Heart left ventricle (tissue), 16 donors: ENCODE measurements around the gene SLC49A3. TPM values are rescaled to one million over a fixed set of nuclear protein-coding genes. Genes with fewer than 3 reads are reported as not detected.

ENCODE experiments used
- ATAC-seq, 4 donors: fragments of 200-7000 bp; cut with Tn5 transposase; one replicate each; pipeline ENCODE4 v1.9.1; 2020 to 2022; ENCODE audit warnings: moderate library complexity in 4 of 4, mild to moderate bottlenecking in 3 of 4, moderate number of reproducible peaks in 1 of 4
- DNase-seq, 5 donors: peaks; one replicate each; pipeline ENCODE4 v3.0.0-alpha.2; 2020
- H3K27ac ChIP-seq, 12 donors: fragments of 200-600 bp; sonication (generic) in 4 of 12; one replicate each; pipeline versions ENCODE4 v1.5.0 to v1.8.0; 2016 to 2022; ENCODE audit warnings: mild to moderate bottlenecking in 2 of 12
- H3K27me3 ChIP-seq, 9 donors: fragments of 200-600 bp; sonication (generic) in 2 of 9; one replicate each; pipeline versions ENCODE4 v1.5.1 to v1.8.0; 2016 to 2022; ENCODE audit warnings: mild to moderate bottlenecking in 3 of 9
- H3K36me3 ChIP-seq, 9 donors: fragments of 200-600 bp; sonication (generic) in 2 of 9; one replicate each; pipeline versions ENCODE4 v1.5.0 to v1.8.0; 2018 to 2022; ENCODE audit warnings: mild to moderate bottlenecking in 2 of 9
- H3K4me1 ChIP-seq, 12 donors: fragments of 200-600 bp; sonication (generic) in 4 of 12; one replicate each; pipeline versions ENCODE4 v1.5.0 to v1.8.0; 2016 to 2022; ENCODE audit warnings: mild to moderate bottlenecking in 3 of 12
- H3K4me3 ChIP-seq, 12 donors: fragments of 200-600 bp; sonication (generic) in 4 of 12; one replicate each; pipeline versions ENCODE4 v1.5.0 to v1.8.0; 2017 to 2022; ENCODE audit warnings: mild to moderate bottlenecking in 9 of 12, moderate library complexity in 4 of 12
- H3K9me3 ChIP-seq, 12 donors: fragments of 200-600 bp; sonication (generic) in 4 of 12; one replicate each; pipeline versions ENCODE4 v1.5.0 to v1.8.0; 2016 to 2022; ENCODE audit warnings: mild to moderate bottlenecking in 1 of 12
- POLR2A ChIP-seq, 2 donors: fragments of 450-650 bp; IDR thresholded peaks; one replicate each; pipeline ENCODE4 v1.6.1; 2017; ENCODE audit warnings: antibody characterized with exemption in 2 of 2, mild to moderate bottlenecking in 2 of 2, moderate library complexity in 2 of 2
- WGBS, 4 donors: extraction: QIAGEN DNeasy Blood & Tissue Kit in 2 of 4; methylation state at CpG; one replicate each; pipeline versions ENCODE4 v1.1.5 to v1.1.7; 2013 to 2018; 5-methylcytosine and 5-hydroxymethylcytosine counted together
- intact Hi-C, 10 donors: fragments of 100-400 bp; cut with DNase I; formaldehyde crosslinking; loops; one replicate each; pipeline versions ENCODE4 v1.11.1 to v1.14.2; 2022
- polyA plus RNA-seq, 2 donors: library from polyadenylated mRNA; stranded (reverse); fragments of 200-250 nt; gene quantifications; one replicate each; pipeline ENCODE4 v1.2.3, GENCODE V29; 2013
- total RNA-seq, 9 donors: library from RNA; depleted of rRNA in 2 of 9; stranded (reverse); fragments of >200 nt in 2 of 9; fragmentation: NEBNext Ultra II Directional in 3 of 9; extraction: Animal tissue kit (Norgen Biotek cat#: 25700) in 3 of 9; gene quantifications; one replicate each; pipeline versions ENCODE4 v1.1.0 to v1.2.4, GENCODE V29; 2016 to 2023
- TF ChIP-seq, protein P1 (sequence below), 12 donors: fragments of 200-600 bp; sonication (generic) in 4 of 12; IDR thresholded peaks; one replicate each; pipeline versions ENCODE4 v1.5.0 to v1.8.0; 2018 to 2022; ENCODE audit warnings: antibody characterized with exemption in 12 of 12, mild to moderate bottlenecking in 5 of 12
- donor health status: ischemic (EF 13 %, LVEDD 7.1; RV severe dilation, severe dysfunction).
- donor health status: healthy with polysubstance abuse.
- donor health status: DM: no; HTN: yes; CAD: no.
- donor health status: DM: no; HTN: no; CAD: no.
- donor health status: ischemic (EF 25% LVEDD 6.9; RV normal size, moderate dysfunction).
- donor health status: ischemic (EF 25% LVEDD 5.7; RV mildly dilated, moderate dysfunction).
- donor health status: healthy.
- donor health status: DM: yes; HTN: yes; CAD: no.
- donor health status: ischemic (EF 35%, LVEDD 5.7; RV mildly dilated, moderate dysfunction).
- donor health status: nonischemic (EF 11% LVEDD 7.7; RV severe dilation, severe dysfunction).
- donor health status: DM: yes; HTN: yes; CAD: no.
- donor health status: PGD.
- donor health status: ischemic (EF 29% LVEDD 5.4; RV normal size, mild dysfunction).
- donor health status: nonischemic (EF 23%, LVEDD 6.1; RV moderate dilation, normal function).

SLC49A3 gene
- total and polyA plus RNA-seq, 11 donors = 5.2 to 20.5 (median 8.9) TPM

DNA sequence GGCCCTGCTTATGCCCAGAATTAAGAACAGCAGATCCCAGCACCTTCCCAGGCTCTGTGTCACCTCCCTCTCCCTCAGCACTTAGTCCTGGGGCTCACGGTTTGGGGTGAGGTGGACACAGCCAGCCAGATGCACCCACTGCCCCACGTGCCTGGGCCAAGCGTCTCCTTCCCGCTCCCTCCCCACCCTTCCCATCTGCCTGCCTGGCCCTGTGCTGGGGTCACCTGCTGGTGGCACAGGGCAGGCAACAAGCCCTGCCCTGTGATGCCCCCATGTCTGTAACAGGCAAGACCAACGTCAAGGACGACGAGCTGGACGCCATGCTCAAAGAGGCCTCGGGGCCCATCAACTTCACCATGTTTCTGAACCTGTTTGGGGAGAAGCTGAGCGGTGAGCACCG lies 9.3 kb downstream of the SLC49A3 start:
- no peaks in the 10 kb centered on the region for H3K27me3 ChIP-seq
- intact Hi-C loops = loop anchor here in 3 of 10 donors (10.0 kb wide), 2 partner anchors 205 to 435 kb away; no protein-coding TSS in a partner anchor
- H3K4me3 ChIP-seq = no peak overlapping the region
- no peaks in the 10 kb centered on the region for H3K36me3 ChIP-seq
- H3K4me1 ChIP-seq = peaks cover 12 to 49% (median 31%) of the 10 kb centered on the region in 12 donors
- no peaks in the 10 kb centered on the region for H3K9me3 ChIP-seq
- peak in 1 of 5 donors; percentile 50 for DNase-seq
- no peak overlapping the region for H3K27ac ChIP-seq
- no peak for TF ChIP-seq POLR2A (IDR thresholded peaks at IDR 0.05)
- TF ChIP-seq, protein P1, sequence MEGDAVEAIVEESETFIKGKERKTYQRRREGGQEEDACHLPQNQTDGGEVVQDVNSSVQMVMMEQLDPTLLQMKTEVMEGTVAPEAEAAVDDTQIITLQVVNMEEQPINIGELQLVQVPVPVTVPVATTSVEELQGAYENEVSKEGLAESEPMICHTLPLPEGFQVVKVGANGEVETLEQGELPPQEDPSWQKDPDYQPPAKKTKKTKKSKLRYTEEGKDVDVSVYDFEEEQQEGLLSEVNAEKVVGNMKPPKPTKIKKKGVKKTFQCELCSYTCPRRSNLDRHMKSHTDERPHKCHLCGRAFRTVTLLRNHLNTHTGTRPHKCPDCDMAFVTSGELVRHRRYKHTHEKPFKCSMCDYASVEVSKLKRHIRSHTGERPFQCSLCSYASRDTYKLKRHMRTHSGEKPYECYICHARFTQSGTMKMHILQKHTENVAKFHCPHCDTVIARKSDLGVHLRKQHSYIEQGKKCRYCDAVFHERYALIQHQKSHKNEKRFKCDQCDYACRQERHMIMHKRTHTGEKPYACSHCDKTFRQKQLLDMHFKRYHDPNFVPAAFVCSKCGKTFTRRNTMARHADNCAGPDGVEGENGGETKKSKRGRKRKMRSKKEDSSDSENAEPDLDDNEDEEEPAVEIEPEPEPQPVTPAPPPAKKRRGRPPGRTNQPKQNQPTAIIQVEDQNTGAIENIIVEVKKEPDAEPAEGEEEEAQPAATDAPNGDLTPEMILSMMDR (IDR thresholded peaks at IDR 0.05) = no peak
- ATAC-seq = no peak
- WGBS, 4 donors = 85 to 87% (median 86%) methylated on average over 7 to 11 of the region's 11 CpGs

DNA sequence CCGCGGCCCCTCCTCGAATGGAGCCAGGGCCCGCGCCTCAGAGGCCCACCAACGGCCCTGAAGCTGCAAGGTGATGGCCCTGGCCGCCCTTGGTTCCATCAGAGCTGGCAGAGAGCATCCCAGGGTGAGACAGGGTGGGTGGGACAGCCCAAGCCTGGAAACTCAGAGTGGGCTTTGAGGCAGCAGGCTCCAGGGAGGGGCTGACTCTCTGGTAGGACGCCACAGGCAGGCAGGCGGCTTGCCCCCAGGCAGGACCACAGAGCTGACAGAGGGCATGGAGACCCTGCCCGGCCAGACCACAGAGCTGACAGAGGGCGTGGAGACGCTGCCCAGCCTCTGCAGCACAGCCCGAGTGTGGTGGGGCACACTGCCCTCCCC lies 9.9 kb downstream of the SLC49A3 start:
- H3K27me3 ChIP-seq = no peaks in the 10 kb centered on the region
- no peak overlapping the region for H3K4me3 ChIP-seq
- no peak for TF ChIP-seq POLR2A (IDR thresholded peaks at IDR 0.05)
- TF ChIP-seq, protein P1 (IDR thresholded peaks at IDR 0.05) = no peak
- ATAC-seq (no peak), DNase-seq (peak in 2 of 5 donors; percentile 24 to 55)
- H3K4me1 ChIP-seq = peaks cover 12 to 46% (median 30%) of the 10 kb centered on the region in 12 donors
- H3K36me3 ChIP-seq = no peaks in the 10 kb centered on the region
- 77 to 91% (median 89%) methylated on average over 5 to 13 of the region's 13 CpGs for WGBS, 4 donors
- no peak overlapping the region for H3K27ac ChIP-seq
- intact Hi-C loops = loop anchor here in 3 of 10 donors (10.0 kb wide), 2 partner anchors 204 to 434 kb away; no protein-coding TSS in a partner anchor
- H3K9me3 ChIP-seq = no peaks in the 10 kb centered on the region

DNA sequence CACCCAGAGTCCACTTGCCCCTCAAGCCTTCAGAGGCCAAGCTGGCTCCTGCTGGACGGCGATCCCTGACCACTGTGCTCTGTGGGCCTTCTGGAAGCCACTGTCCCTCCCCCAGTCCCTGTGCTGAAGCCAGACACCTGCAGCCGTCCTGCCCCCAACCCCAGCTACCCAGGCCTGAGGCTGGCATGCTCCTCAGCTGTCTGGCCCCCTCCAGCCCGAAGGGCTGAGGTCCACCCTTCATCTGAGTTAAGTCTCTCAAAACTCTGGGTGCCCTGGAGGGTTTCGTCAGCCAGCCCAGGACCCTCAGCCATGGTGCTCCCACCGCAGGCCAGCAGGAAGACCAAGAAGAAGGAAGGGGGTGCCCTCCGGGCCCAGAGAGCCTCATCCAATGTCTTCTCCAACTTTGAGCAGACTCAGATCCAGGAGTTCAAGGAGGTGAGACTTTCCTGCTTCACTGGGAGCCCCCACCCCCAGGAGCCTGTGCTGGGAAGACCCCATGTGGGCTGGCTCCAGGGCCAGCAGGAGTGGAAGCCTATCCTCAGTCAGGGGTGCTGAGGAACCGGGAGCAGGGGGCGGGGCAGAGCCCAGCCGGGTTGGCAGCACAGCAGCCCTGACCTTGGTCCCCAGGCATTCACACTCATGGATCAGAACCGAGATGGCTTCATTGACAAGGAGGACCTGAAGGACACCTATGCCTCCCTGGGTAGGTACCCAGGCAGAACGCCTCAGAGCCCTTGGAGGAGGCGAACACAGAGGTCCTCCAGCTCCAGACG lies 10.4 kb downstream of the SLC49A3 start:
- DNase-seq (peak in 1 of 5 donors; percentile 56), ATAC-seq (no peak)
- Histone ChIP-seq H3K27ac (no peak overlapping the region), H3K9me3 (no peaks in the 10 kb centered on the region), H3K27me3 (no peaks in the 10 kb centered on the region), H3K36me3 (no peaks in the 10 kb centered on the region), H3K4me1 (peaks cover 12 to 42% (median 27%) of the 10 kb centered on the region in 12 donors), H3K4me3 (no peak overlapping the region)
- WGBS, 4 donors = 75 to 90% (median 85%) methylated on average over 7 to 14 of the region's 14 CpGs
- TF ChIP-seq, protein P1 (IDR thresholded peaks at IDR 0.05) = no peak
- no peak for TF ChIP-seq POLR2A (IDR thresholded peaks at IDR 0.05)
- intact Hi-C loops = loop anchor here in 3 of 10 donors (10.0 kb wide), 2 partner anchors 204 to 434 kb away; no protein-coding TSS in a partner anchor
